ENCODE results near the gene FUT6.
"Not testable (repeated sequence)": the region's sequence is repeated elsewhere in the genome, so short reads cannot be mapped to it uniquely, and the experiment has no call there.

The FUT6 gene

GRCh38 chr19:5784581-5785147 lies 54.8 kb downstream of the FUT6 start, which contains the start of gene PRR22:
Gene PRR22 (minus strand): TSS chr19:5784746. CDS start chr19:5784660, 86 bp downstream.
- DNase-seq: no peak

- no peak for DNase-seq
Observed at GRCh38 chr19:5782945-5783919, 56.3 kb downstream of the FUT6 start.

GRCh38 chr19:5782322-5782721 lies 57.2 kb downstream of the FUT6 start:
- no peak for DNase-seq

- not testable (repeated sequence) for DNase-seq
Observed at GRCh38 chr19:5780916-5781315, 58.6 kb downstream of the FUT6 start.
